Eye (tissue), 1 donor: Measurements from ENCODE around the gene RPTOR.
A peak's percentile ranks its signal among the peaks of the same experiment; 100 is the strongest.

ENCODE experiments used
- DNase-seq: peaks from one replicate; pipeline ENCODE4 v3.0.0-alpha.2; 2015

The RPTOR gene

GRCh38 chr17:80593181-80593580, 48.5 kb downstream of the RPTOR start:
- DNase-seq: peak; percentile 43

GRCh38 chr17:80594431-80595269, 50.0 kb downstream of the RPTOR start:
- DNase-seq: peak; percentile 33

GRCh38 chr17:80596760-80597608, 52.3 kb downstream of the RPTOR start:
- DNase-seq: no peak

- peak; percentile 37 for DNase-seq
Observed at GRCh38 chr17:80598813-80599545, 54.3 kb downstream of the RPTOR start.

DNA sequence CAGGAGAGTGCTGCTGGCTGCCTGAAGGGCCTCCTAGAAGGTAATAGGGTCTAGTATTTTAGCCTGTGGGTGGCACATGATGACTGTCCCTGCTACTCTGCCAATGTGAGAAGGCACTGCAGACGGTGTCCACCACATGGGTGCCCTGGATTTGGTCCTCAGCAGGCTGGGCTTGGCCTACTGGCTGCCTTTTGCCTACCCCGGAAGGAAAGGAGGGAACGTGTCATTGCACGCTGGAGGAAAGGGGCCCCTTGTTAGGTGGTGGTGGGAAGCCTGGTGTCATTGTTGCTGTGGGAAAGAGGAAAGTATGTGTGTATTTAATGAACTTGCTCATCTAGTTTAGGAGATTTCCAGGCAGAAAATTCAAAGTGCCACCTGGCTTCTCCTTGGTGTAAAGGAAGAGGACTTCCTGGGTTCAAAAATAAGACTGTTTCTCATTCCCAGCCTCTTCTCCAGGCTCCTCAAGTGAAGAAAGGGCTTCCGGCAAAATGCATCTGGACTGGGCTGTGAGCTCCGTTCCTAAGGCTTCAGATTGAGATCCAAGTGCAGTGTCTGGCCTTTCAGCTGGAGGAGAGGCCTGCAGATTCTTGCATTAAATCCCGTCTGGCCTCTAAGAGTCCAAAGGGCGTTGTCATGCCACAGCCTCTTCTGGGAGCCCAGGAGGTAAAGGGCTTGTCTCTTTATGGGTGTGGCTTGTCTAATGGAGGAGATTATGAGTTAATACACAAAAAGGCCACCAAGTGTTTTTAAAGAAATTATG, 55.1 kb downstream of the RPTOR start:
- DNase-seq: no peak

GRCh38 chr17:80601146-80601545, 56.5 kb downstream of the RPTOR start:
- DNase-seq: no peak

- no peak for DNase-seq
Observed at GRCh38 chr17:80603396-80603795, 58.8 kb downstream of the RPTOR start.

DNA sequence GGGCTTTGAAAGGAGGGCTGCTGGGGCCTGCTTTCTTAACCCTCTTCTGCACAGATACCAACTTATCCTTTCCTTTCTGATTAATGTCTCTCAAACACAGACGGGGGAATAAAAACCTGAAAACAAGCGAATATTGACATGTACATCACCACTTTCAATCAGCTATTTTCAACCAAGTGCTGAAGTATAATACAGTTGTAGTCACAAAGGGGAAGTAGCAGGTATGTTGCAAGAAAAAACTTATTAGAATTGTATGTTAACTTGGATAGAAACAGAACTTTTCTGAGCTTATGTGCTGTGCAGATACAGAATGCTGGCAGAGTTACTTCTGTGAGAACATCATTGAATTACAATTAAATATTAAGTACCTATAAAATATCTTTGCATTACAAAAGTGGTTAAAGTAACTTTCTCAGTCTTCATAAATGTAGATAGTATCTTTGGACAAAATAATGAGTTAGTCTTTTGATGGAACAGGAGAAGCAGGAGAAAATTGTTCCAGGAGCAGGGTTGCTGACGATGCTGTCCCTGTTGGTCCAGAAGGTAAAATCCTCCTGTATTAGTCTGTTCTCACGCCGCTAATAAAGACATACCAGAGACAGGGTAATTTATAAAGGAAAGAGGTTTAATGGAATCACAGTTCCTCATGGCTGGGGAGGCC, 59.5 kb downstream of the RPTOR start:
- DNase-seq: no peak

DNA sequence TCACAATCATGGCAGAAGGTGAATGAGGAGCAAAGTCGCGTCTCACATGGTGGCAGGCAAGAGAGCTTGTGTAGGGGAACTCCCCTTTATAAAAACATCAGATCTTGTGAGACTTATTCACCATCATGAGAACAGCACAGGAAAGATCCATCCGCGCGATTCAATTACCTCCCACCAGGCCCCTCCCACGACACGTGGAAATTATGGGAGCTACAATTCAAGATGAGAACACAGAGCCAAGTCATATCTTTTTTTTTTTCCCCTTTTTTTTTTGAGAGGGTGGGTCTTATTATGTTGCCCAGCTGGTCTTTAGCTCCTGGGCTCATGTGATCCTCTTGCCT, 60.0 kb downstream of the RPTOR start:
- DNase-seq: no peak

GRCh38 chr17:80605326-80606066, 60.9 kb downstream of the RPTOR start:
- DNase-seq: no peak

GRCh38 chr17:80608326-80608725, 63.7 kb downstream of the RPTOR start:
- DNase-seq: no peak

- DNase-seq: no peak
Observed at GRCh38 chr17:80609757-80610156, 65.1 kb downstream of the RPTOR start.

DNA sequence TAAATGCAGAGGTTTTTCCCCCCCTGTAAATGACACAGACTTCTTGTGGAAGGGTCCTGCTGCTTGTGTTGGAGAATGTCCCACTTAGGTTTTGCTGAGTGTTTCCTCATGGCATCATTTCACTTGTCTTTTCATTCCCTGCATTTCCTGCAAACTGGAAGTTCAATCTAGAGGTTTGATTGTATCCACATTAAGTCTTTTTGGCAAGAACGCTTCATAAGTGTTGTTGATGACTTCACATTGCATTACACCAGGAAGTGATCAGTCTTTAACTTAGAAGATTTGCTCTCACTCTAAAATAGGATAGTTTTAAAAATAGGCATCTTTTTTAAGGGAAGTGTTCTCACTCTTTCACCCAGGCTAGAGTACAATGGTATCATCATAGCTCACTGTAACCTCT, 67.2 kb downstream of the RPTOR start:
- no peak for DNase-seq

DNA sequence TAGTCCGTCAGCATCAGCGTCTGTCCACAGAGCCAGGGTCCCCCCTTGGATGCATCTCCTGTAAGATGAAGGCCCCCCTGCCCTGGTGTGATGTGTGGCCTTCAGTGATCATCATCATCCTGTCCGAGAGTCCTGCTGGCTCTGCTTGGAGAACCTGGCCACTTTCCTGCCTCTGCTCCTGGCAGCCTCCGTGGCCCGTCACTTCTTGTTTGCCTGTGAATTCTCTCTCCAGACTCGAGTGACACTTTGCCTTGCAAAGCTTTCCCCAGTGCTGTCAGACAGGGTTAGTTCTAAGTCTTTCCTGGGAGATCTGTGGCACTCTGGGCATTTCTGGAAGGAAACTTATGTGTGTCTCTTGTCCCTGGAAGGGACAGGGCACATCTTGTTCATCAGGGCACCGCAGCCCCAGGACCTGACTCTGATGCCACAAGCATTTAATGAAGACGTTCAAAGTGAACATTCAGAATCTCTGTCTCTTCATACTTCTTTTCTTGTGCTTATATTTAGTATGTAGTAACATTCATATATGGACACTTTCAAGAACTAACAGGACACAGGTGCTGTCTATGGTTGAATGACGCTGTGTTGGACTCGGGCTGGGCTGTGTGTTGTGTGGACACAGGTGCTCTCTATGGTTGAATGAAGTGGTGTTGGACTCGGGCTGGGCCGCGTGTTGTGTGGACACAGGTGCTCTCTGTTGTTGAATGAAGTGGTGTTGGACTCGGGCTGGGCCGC, 68.5 kb downstream of the RPTOR start:
- DNase-seq: no peak

DNA sequence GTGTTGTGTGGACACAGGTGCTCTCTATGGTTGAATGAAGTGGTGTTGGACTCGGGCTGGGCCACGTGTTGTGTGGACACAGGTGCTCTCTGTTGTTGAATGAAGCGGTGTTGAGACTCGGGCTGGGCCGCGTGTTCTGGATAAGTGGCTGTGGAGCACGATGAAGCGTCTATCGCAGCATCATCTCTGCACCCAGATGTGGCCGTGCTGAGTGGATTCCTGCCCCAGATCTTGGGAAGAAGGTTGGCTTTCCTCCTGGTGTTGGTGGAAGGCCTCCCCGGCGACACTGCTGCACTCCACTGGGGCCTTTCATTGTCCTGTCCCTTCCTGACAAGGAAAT, 69.1 kb downstream of the RPTOR start:
- DNase-seq: no peak

GRCh38 chr17:80614332-80615047, 69.9 kb downstream of the RPTOR start:
- DNase-seq: peak; percentile 45

- peak; percentile 61 for DNase-seq
Observed at GRCh38 chr17:80615376-80615775, 70.7 kb downstream of the RPTOR start.

GRCh38 chr17:80616705-80617104, 72.1 kb downstream of the RPTOR start:
- no peak for DNase-seq

GRCh38 chr17:80618304-80618703, 73.7 kb downstream of the RPTOR start:
- no peak for DNase-seq
